GM12878 (cell line): ENCODE results near the gene TIMM9. TPM values are rescaled to one million over a fixed set of nuclear protein-coding genes. Genes with fewer than 3 reads are reported as not detected.
A peak's percentile ranks its signal among the peaks of the same experiment; 100 is the strongest.

ENCODE experiments used
- CHD1 ChIP-seq: IDR thresholded peaks from 2 replicates; pipeline ENCODE4 v1.6.1; 2012; ENCODE audit warnings: low read depth, low read length, improper control_type of control experiment
- NBN ChIP-seq: fragments of 450-650 bp; IDR thresholded peaks from 2 replicates; pipeline ENCODE4 v1.6.1; 2016
- POLR2AphosphoS5 ChIP-seq: IDR thresholded peaks from 2 replicates; pipeline ENCODE4 v1.6.1; 2011; ENCODE audit warnings: mild to moderate bottlenecking, low read length, inconsistent platforms
- SMC3 ChIP-seq: IDR thresholded peaks from 2 replicates; pipeline ENCODE4 v1.6.1; 2011; ENCODE audit warnings: low read length, improper control_type of control experiment, borderline replicate concordance
- SREBF1 ChIP-seq: IDR thresholded peaks from 2 replicates; pipeline ENCODE4 v1.6.1; 2012; ENCODE audit warnings: mild to moderate bottlenecking, low read length
- polyA plus RNA-seq, 11 experiments: library from polyadenylated mRNA; depleted of rRNA in 4 of 11; unstranded in 6 of 11; stranded (reverse) in 5 of 11; fragments of >200 nt; fragmentation: Nextera tagmentation in 4 of 11; fragmentation: Illumina TruSeq in 1 of 11; extraction: Ambion mirVana in 4 of 11; extraction: Trizol in 1 of 11; gene quantifications; 1 replicate in 1 of 11; 2 replicates in 10 of 11; pipeline versions ENCODE4 v1.2.1 to v1.2.3, GENCODE V29; 2011 to 2016; ENCODE audit warnings: inconsistent platforms in 2 of 11, missing spikeins in 2 of 11, low read depth in 1 of 11
- total RNA-seq, 4 experiments: library from RNA; depleted of rRNA in 3 of 4; stranded (reverse); fragments of >200 nt in 3 of 4; fragmentation: Illumina TruSeq in 1 of 4; extraction: Trizol in 1 of 4; gene quantifications; 2 replicates each; pipeline versions ENCODE4 v1.2.1 to v1.2.3, GENCODE V29; 2013 to 2021
- TF ChIP-seq, protein P1 (sequence below): fragments of 450-650 bp; IDR thresholded peaks from 2 replicates; pipeline ENCODE4 v1.6.1; 2017; ENCODE audit warnings: mild to moderate bottlenecking, moderate library complexity
- TF ChIP-seq, protein P2 (sequence below): fragments of 450-650 bp; formaldehyde crosslinking; IDR thresholded peaks from 2 replicates; pipeline ENCODE4 v1.5.0; 2022; ENCODE audit warnings: mild to moderate bottlenecking, missing genetic modification characterization
- TF ChIP-seq, protein P3 (sequence below): fragments of 450-650 bp; IDR thresholded peaks from 2 replicates; pipeline ENCODE4 v1.6.1; 2017; ENCODE audit warnings: low read depth, mild to moderate bottlenecking, moderate library complexity
- TF ChIP-seq, protein P4 (sequence below): fragments of 450-650 bp; formaldehyde crosslinking; IDR thresholded peaks from 2 replicates; pipeline ENCODE4 v1.4.0; 2022; ENCODE audit warnings: mild to moderate bottlenecking, moderate library complexity
- TF ChIP-seq, protein P5 (sequence below): fragments of 450-650 bp; IDR thresholded peaks from 2 replicates; pipeline ENCODE4 v1.6.1; 2016; ENCODE audit warnings: mild to moderate bottlenecking

Gene TIMM9
- total and polyA plus RNA-seq, 10 of the 15 experiments (the other 5 are each of a cell fraction or from before 2014, with no cell fraction given), result 36.6 to 116 (median 62.0) TPM

DNA sequence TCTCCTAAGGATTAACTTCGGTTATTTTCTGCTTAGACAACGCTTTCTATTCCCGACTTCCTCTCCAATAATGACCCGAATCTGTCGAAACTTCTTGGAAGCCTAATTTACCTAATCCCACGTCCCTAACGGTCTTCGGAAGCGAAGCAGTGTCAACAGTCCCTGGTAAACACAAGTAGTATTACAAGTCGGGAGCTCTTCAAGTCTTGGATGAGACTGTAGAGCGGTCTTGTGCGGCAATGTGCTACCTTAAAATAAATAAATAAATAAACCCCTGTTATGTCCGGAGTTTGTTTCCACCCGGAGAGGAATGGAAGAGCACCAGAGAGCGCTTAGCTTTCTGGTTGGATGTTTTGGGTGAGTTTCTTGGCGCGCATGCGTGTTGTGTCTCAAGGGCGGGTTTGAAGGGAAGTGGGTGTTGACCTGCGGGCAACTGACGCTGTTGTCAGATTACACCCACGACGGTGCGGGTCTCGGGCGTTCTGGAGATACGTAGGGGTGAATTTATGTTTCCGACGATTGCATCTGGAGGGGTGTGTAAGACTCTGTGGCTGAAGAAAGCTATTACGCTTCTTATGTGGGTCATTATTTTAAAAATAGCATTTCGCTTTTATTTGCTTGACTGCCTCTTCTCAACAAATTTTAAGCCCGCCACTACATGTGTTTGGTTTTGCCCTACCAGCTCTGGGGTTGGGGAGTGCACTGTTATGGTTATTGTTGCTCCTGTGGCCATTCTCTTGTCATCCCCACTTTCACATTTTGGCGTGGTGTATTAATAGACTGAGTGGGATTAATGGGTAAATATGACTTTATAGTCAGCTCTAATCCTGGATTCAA lies at the start of gene TIMM9, which contains the start of gene KIAA0586 (continued):
- TF ChIP-seq, protein P1, sequence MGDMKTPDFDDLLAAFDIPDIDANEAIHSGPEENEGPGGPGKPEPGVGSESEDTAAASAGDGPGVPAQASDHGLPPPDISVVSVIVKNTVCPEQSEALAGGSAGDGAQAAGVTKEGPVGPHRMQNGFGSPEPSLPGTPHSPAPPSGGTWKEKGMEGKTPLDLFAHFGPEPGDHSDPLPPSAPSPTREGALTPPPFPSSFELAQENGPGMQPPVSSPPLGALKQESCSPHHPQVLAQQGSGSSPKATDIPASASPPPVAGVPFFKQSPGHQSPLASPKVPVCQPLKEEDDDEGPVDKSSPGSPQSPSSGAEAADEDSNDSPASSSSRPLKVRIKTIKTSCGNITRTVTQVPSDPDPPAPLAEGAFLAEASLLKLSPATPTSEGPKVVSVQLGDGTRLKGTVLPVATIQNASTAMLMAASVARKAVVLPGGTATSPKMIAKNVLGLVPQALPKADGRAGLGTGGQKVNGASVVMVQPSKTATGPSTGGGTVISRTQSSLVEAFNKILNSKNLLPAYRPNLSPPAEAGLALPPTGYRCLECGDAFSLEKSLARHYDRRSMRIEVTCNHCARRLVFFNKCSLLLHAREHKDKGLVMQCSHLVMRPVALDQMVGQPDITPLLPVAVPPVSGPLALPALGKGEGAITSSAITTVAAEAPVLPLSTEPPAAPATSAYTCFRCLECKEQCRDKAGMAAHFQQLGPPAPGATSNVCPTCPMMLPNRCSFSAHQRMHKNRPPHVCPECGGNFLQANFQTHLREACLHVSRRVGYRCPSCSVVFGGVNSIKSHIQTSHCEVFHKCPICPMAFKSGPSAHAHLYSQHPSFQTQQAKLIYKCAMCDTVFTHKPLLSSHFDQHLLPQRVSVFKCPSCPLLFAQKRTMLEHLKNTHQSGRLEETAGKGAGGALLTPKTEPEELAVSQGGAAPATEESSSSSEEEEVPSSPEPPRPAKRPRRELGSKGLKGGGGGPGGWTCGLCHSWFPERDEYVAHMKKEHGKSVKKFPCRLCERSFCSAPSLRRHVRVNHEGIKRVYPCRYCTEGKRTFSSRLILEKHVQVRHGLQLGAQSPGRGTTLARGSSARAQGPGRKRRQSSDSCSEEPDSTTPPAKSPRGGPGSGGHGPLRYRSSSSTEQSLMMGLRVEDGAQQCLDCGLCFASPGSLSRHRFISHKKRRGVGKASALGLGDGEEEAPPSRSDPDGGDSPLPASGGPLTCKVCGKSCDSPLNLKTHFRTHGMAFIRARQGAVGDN, result no peak
- TF ChIP-seq, protein P2, sequence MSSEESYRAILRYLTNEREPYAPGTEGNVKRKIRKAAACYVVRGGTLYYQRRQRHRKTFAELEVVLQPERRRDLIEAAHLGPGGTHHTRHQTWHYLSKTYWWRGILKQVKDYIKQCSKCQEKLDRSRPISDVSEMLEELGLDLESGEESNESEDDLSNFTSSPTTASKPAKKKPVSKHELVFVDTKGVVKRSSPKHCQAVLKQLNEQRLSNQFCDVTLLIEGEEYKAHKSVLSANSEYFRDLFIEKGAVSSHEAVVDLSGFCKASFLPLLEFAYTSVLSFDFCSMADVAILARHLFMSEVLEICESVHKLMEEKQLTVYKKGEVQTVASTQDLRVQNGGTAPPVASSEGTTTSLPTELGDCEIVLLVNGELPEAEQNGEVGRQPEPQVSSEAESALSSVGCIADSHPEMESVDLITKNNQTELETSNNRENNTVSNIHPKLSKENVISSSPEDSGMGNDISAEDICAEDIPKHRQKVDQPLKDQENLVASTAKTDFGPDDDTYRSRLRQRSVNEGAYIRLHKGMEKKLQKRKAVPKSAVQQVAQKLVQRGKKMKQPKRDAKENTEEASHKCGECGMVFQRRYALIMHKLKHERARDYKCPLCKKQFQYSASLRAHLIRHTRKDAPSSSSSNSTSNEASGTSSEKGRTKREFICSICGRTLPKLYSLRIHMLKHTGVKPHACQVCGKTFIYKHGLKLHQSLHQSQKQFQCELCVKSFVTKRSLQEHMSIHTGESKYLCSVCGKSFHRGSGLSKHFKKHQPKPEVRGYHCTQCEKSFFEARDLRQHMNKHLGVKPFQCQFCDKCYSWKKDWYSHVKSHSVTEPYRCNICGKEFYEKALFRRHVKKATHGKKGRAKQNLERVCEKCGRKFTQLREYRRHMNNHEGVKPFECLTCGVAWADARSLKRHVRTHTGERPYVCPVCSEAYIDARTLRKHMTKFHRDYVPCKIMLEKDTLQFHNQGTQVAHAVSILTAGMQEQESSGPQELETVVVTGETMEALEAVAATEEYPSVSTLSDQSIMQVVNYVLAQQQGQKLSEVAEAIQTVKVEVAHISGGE, result peak; percentile 95
- TF ChIP-seq CHD1 (peak; percentile 94; the same call in 1 of the 2 replicates), SMC3 (no peak), NBN (peak; percentile 94), SREBF1 (peak; percentile 93), POLR2AphosphoS5 (peak; percentile 75)
- TF ChIP-seq, protein P3, sequence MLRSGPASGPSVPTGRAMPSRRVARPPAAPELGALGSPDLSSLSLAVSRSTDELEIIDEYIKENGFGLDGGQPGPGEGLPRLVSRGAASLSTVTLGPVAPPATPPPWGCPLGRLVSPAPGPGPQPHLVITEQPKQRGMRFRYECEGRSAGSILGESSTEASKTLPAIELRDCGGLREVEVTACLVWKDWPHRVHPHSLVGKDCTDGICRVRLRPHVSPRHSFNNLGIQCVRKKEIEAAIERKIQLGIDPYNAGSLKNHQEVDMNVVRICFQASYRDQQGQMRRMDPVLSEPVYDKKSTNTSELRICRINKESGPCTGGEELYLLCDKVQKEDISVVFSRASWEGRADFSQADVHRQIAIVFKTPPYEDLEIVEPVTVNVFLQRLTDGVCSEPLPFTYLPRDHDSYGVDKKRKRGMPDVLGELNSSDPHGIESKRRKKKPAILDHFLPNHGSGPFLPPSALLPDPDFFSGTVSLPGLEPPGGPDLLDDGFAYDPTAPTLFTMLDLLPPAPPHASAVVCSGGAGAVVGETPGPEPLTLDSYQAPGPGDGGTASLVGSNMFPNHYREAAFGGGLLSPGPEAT, result peak; percentile 100
- TF ChIP-seq, protein P4, sequence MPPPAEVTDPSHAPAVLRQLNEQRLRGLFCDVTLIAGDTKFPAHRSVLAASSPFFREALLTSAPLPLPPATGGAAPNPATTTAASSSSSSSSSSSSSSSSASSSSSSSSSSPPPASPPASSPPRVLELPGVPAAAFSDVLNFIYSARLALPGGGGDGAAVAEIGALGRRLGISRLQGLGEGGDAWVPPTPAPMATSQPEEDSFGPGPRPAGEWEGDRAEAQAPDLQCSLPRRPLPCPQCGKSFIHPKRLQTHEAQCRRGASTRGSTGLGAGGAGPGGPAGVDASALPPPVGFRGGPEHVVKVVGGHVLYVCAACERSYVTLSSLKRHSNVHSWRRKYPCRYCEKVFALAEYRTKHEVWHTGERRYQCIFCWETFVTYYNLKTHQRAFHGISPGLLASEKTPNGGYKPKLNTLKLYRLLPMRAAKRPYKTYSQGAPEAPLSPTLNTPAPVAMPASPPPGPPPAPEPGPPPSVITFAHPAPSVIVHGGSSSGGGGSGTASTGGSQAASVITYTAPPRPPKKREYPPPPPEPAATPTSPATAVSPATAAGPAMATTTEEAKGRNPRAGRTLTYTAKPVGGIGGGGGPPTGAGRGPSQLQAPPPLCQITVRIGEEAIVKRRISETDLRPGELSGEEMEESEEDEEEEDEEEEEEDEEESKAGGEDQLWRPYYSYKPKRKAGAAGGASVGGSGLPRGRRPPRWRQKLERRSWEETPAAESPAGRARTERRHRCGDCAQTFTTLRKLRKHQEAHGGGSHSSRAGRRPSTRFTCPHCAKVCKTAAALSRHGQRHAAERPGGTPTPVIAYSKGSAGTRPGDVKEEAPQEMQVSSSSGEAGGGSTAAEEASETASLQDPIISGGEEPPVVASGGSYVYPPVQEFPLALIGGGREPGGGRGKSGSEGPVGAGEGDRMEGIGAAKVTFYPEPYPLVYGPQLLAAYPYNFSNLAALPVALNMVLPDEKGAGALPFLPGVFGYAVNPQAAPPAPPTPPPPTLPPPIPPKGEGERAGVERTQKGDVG (CRISPR knock-in tag), result no peak
- TF ChIP-seq, protein P5, sequence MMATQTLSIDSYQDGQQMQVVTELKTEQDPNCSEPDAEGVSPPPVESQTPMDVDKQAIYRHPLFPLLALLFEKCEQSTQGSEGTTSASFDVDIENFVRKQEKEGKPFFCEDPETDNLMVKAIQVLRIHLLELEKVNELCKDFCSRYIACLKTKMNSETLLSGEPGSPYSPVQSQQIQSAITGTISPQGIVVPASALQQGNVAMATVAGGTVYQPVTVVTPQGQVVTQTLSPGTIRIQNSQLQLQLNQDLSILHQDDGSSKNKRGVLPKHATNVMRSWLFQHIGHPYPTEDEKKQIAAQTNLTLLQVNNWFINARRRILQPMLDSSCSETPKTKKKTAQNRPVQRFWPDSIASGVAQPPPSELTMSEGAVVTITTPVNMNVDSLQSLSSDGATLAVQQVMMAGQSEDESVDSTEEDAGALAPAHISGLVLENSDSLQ, result peak; percentile 66
